ENCODE data around the gene TCOF1. TPM values are rescaled to one million over a fixed set of nuclear protein-coding genes. Genes with fewer than 3 reads are reported as not detected.

The TCOF1 gene
- total and polyA plus RNA-seq, 2 of the 8 experiments (the other 6 are each of a cell fraction or from before 2014, with no cell fraction given) = 35.9 to 170 TPM

- Histone ChIP-seq H3K27me3 (replicated peaks in 1 of 4; ENCODE audit: control insufficient read depth in 3 of 4, extremely low read depth in 1 of 4, insufficient read depth in 3 of 4, low read length in 3 of 4) (no peaks in the 10 kb centered on the region), H2AK5ac (ENCODE audit: low read depth, low read length) (no peak overlapping the region), H2BK12ac (ENCODE audit: low read depth, low read length) (no peak overlapping the region), H3K4me1 (replicated peaks in 1 of 4; ENCODE audit: control insufficient read depth in 3 of 4, insufficient read depth in 4 of 4, low read length in 3 of 4) (no peaks in the 10 kb centered on the region), H2BK20ac (ENCODE audit: low read length) (no peak overlapping the region), H2BK5ac (ENCODE audit: low read depth, low read length) (no peak overlapping the region), H3K23ac (ENCODE audit: insufficient read length) (no peak overlapping the region), H4K20me1 (replicated peaks in 1 of 2; ENCODE audit: control insufficient read depth in 1 of 2, insufficient read depth in 2 of 2, low read length in 2 of 2) (peaks cover 16 to 25% of the 10 kb centered on the region in 2 experiments), H3K79me1 (ENCODE audit: low read depth, low read length) (no peaks in the 10 kb centered on the region), H2BK15ac (ENCODE audit: low read length) (no peak overlapping the region), H3K9ac (replicated peaks in 1 of 4; ENCODE audit: extremely low read depth in 1 of 4, low read depth in 3 of 4, low read length in 3 of 4) (no peak overlapping the region), H3K14ac (ENCODE audit: insufficient read length) (no peak overlapping the region), H2BK120ac (replicated peaks; ENCODE audit: low read depth, low read length) (no peak overlapping the region), H3K4me2 (ENCODE audit: insufficient read depth in 1 of 2, low read depth in 2 of 2, low read length in 2 of 2) (no peak overlapping the region), H3K56ac (replicated peaks; ENCODE audit: insufficient read length, low read depth, low read length) (no peak overlapping the region), H3K4me3 (ENCODE audit: extremely low read depth in 1 of 4, insufficient read depth in 2 of 4, low read depth in 3 of 4, low read length in 4 of 4) (no peak overlapping the region), H3K9me3 (ENCODE audit: insufficient read depth in 2 of 2, low read depth in 1 of 2, low read length in 1 of 2) (no peaks in the 10 kb centered on the region), H3K79me2 (ENCODE audit: control insufficient read depth in 1 of 2, insufficient read depth in 2 of 2, low read length in 2 of 2) (no peaks in the 10 kb centered on the region), H2AFZ (ENCODE audit: low read length) (no peak overlapping the region), H4K8ac (ENCODE audit: extremely low read depth, insufficient read depth, low read length) (no peak overlapping the region), H3K36me3 (ENCODE audit: control insufficient read depth in 2 of 4, insufficient read depth in 4 of 4, low read length in 3 of 4) (peaks cover 68 to 97% (median 92%) of the 10 kb centered on the region in 4 experiments), H3K27ac (ENCODE audit: low read depth, low read length) (no peak overlapping the region), H4K91ac (replicated peaks; ENCODE audit: insufficient read length, low read length) (no peak overlapping the region), H4K5ac (ENCODE audit: insufficient read length, low read depth, low read length) (no peak overlapping the region), H3K4ac (replicated peaks; ENCODE audit: insufficient read length, low read depth, low read length) (no peak overlapping the region), H3K23me2 (ENCODE audit: low read depth, low read length) (no peaks in the 10 kb centered on the region), H3K18ac (ENCODE audit: extremely low read depth, low read length) (no peak overlapping the region)
- DNase-seq (ENCODE audit: low read depth in 1 of 2, low spot score in 2 of 2) (no peak), FAIRE-seq (no peak)
- 93% methylated on average over 11 of the region's 11 CpGs; no CpG with 5 or more reads in 1 of the 2 experiments for WGBS, 2 experiments (ENCODE audit: extremely low coverage in 1 of 2, insufficient coverage in 1 of 2, insufficient read length in 1 of 2, insufficient replicate concordance in 2 of 2, low coverage in 1 of 2, low lambda C conversion rate in 2 of 2, missing lambda C conversion rate in 1 of 2)
- POLR2A ChIA-PET (ENCODE audit: partially characterized antibody) = interaction anchor here (2.2 to 32.3 kb wide), 4 partner anchors 8 to 24 kb away, joined by 10 to 455 read pairs (median 128); partner anchors contain the start of gene TCOF1
- CTCF ChIA-PET (ENCODE audit: partially characterized antibody) = interaction anchor here (1.2 to 21.5 kb wide), 2 partner anchors 15 to 24 kb away, joined by 3 to 274 read pairs; no protein-coding TSS in a partner anchor
- no peak for TF ChIP-seq CREB1 (IDR thresholded peaks at IDR 0.05)
- TF ChIP-seq YY1 (IDR thresholded peaks at IDR 0.05; ENCODE audit: low read depth, low read length) = no peak
- TF ChIP-seq RAD21 (IDR thresholded peaks at IDR 0.05 in 1 of 2, conservative IDR thresholded peaks at IDR 0.05 in 1 of 2; ENCODE audit: low read depth in 2 of 2, low read length in 2 of 2) = no peak
- TF ChIP-seq CTCF (IDR thresholded peaks at IDR 0.05; ENCODE audit: control extremely low read depth in 1 of 3, insufficient read depth in 1 of 3, low read depth in 1 of 3, low read length in 3 of 3) = no peak
- TF ChIP-seq KDM5A (IDR thresholded peaks at IDR 0.05; ENCODE audit: low read length) = no peak
- no peak for TF ChIP-seq BCL11A (IDR thresholded peaks at IDR 0.05; ENCODE audit: low read depth in 2 of 2, low read length in 2 of 2)
- no peak for TF ChIP-seq EGR1 (IDR thresholded peaks at IDR 0.05; ENCODE audit: borderline replicate concordance, low read depth, low read length)
- TF ChIP-seq TCF12 (IDR thresholded peaks at IDR 0.05; ENCODE audit: low read depth, low read length) = no peak
- TF ChIP-seq JUND (IDR thresholded peaks at IDR 0.05; ENCODE audit: low read length) = no peak
- no peak for TF ChIP-seq RBBP5 (IDR thresholded peaks at IDR 0.05; ENCODE audit: borderline replicate concordance, low read depth, low read length)
- no peak for TF ChIP-seq POU5F1 (IDR thresholded peaks at IDR 0.05; ENCODE audit: low read depth, low read length)
- no peak for TF ChIP-seq HDAC6 (IDR thresholded peaks at IDR 0.05; ENCODE audit: low read depth, low read length)
These were observed 17.2 kb downstream of the TCOF1 start for GRCh38 chr5:150374651-150375050.
